ENCODE measurements around the gene GBX2.

DNA sequence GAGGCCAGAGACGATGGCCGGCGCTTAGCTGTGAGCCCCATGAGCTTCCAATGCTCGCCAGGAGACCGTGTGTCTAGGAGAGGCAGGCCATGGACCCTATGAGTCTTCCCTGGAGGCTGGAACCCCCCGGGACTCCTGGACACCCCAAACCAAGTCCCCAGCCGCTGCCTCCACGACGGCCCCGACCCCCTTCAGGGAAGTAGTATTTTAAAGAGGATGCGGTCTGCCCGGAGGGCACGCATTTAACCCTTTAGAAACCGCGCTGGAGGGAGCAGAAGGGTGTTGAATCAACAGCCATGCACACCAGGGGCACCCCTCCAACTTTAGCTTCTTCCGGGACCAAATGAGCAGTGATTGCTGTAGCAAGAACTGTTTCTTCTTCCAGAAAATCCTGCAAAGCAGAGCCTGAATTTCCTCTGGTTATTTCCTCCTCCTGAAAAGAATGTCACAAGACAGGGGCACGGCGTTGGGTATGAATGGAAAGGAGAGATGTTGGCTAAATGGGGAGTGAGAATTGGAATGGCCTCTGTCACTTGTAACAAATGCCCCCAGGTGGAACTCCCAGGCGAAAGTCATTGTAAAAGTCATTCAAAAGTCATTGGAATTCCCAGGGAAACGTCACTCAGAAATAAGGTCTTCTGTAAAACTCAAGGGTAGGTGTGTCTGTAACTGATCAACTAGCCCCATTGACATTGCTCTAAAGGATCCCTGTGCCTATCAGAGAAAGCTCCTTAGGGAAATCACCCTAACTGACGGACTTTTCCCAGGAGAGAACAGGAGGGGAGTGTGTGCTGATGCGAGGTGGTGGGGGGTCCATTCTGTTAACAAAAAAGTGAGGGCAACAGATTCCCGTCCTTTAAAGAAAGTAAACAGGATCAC is 5.8 kb upstream of the GBX2 start:
- TF ChIP-seq TEAD4 (CRISPR knock-in tag; IDR thresholded peaks at IDR 0.05) = no peak
- TF ChIP-seq, protein P1, sequence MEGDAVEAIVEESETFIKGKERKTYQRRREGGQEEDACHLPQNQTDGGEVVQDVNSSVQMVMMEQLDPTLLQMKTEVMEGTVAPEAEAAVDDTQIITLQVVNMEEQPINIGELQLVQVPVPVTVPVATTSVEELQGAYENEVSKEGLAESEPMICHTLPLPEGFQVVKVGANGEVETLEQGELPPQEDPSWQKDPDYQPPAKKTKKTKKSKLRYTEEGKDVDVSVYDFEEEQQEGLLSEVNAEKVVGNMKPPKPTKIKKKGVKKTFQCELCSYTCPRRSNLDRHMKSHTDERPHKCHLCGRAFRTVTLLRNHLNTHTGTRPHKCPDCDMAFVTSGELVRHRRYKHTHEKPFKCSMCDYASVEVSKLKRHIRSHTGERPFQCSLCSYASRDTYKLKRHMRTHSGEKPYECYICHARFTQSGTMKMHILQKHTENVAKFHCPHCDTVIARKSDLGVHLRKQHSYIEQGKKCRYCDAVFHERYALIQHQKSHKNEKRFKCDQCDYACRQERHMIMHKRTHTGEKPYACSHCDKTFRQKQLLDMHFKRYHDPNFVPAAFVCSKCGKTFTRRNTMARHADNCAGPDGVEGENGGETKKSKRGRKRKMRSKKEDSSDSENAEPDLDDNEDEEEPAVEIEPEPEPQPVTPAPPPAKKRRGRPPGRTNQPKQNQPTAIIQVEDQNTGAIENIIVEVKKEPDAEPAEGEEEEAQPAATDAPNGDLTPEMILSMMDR (IDR thresholded peaks at IDR 0.05) = no peak
- TF ChIP-seq, protein P2, sequence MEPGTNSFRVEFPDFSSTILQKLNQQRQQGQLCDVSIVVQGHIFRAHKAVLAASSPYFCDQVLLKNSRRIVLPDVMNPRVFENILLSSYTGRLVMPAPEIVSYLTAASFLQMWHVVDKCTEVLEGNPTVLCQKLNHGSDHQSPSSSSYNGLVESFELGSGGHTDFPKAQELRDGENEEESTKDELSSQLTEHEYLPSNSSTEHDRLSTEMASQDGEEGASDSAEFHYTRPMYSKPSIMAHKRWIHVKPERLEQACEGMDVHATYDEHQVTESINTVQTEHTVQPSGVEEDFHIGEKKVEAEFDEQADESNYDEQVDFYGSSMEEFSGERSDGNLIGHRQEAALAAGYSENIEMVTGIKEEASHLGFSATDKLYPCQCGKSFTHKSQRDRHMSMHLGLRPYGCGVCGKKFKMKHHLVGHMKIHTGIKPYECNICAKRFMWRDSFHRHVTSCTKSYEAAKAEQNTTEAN (CRISPR knock-in tag; IDR thresholded peaks at IDR 0.05) = no peak
- no peak for TF ChIP-seq NFYB (CRISPR knock-in tag; conservative IDR thresholded peaks at IDR 0.05; ENCODE audit: low read depth)

All from WTC11 (cell line).